T-helper 1 cell (primary cell): ENCODE data around the gene ADGB.

Experiments used
- DNase-seq, 5 donors: peaks; one replicate each; pipeline ENCODE4 v3.0.0-alpha.2; 2012 to 2020

Gene ADGB

GRCh38 chr6:146864885-146865284 is 266.1 kb downstream of the ADGB start:
- DNase-seq, result no peak
